ENCODE data around the gene FASTK.
A peak's percentile ranks its signal among the peaks of the same experiment; 100 is the strongest.
"Not testable (repeated sequence)": the region's sequence is repeated elsewhere in the genome, so short reads cannot be mapped to it uniquely, and the experiment has no call there.

Gene FASTK

GRCh38 chr7:151028948-151029501 is 51.6 kb downstream of the FASTK start:
- DNase-seq (ENCODE audit: low read depth) = no peak
- TF ChIP-seq, protein P1, sequence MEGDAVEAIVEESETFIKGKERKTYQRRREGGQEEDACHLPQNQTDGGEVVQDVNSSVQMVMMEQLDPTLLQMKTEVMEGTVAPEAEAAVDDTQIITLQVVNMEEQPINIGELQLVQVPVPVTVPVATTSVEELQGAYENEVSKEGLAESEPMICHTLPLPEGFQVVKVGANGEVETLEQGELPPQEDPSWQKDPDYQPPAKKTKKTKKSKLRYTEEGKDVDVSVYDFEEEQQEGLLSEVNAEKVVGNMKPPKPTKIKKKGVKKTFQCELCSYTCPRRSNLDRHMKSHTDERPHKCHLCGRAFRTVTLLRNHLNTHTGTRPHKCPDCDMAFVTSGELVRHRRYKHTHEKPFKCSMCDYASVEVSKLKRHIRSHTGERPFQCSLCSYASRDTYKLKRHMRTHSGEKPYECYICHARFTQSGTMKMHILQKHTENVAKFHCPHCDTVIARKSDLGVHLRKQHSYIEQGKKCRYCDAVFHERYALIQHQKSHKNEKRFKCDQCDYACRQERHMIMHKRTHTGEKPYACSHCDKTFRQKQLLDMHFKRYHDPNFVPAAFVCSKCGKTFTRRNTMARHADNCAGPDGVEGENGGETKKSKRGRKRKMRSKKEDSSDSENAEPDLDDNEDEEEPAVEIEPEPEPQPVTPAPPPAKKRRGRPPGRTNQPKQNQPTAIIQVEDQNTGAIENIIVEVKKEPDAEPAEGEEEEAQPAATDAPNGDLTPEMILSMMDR (conservative IDR thresholded peaks at IDR 0.05; ENCODE audit: low read length) = no peak
- peak overlapping the region; percentile 88 for H3K4me3 ChIP-seq (ENCODE audit: low read length)

GRCh38 chr7:151028131-151028947 is 52.3 kb downstream of the FASTK start, which contains the start of gene ABCB8:
Gene ABCB8 (plus strand): TSS chr7:151028450. CDS start chr7:151028516, 66 bp downstream.
- H3K4me3 ChIP-seq (ENCODE audit: low read length) = peak within 1 kb of the TSS; percentile 88
- TF ChIP-seq, protein P1 (conservative IDR thresholded peaks at IDR 0.05; ENCODE audit: low read length) = peak; percentile 47
- peak; percentile 98 for DNase-seq (ENCODE audit: low read depth)

DNA sequence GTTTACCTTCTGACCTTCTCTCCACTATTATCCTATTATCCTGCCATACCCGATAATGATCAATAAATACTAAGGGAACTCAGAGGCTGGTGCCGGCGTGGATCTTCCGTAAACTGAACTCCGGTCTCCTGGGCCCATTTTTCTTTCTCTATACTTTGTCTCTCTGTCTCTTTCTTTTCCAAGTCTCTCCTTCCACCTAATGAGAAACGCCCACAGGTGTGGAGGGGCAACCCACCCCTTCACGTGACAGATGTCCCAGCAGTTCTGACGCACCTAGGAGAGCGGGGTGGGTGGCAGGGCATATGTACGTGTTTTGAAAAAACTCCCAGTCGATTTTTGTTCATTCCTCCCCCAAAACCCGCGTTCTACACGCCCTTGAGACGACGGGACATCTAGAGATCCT is 52.9 kb downstream of the FASTK start:
- peak overlapping the region; percentile 60 for H3K4me3 ChIP-seq (ENCODE audit: low read length)
- not testable (repeated sequence) for DNase-seq (ENCODE audit: low read depth)

DNA sequence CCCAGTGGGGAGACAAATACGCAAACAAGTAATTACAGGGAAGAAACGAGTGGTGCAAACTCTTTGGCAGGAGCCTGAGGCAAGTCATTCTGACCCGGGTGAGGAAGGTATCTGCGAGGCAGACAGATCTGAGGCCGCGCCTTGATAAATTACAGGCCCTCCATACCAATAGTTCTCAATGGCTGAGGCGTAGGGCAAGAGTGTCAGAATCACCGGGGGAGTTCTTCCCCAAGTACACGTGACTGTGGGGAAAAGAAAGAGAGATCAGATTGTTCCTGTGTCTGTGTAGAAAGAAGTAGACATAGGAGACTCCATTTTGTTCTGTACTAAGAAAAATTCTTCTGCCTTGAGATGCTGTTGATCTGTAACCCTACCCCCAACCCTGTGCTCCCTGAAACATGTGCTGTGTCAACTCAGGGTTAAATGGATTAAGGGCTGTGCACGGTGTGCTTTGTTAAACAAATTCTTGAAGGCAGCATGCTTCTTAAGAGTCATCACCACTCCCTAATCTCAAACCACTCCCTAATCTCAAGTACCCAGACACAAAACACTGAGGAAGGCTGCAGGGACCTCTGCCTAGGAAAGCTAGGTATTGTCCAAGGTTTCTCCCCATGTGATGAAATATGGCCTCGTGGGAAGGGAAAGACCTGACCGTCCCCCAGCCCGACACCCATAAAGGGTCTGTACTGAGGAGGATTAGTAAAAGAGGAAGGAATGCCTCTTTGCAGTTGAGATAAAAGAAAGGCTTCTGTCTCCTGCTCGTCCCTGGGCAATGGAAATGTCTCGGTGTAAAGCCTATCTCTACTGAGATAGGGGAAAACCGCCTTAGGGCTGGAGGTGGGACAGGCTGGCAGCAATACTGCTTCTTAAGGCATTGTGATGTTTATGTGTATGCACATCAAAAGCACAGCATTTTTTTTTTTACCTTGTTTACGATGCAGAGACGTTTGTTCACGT is 53.6 kb downstream of the FASTK start:
- not testable (repeated sequence) for DNase-seq (ENCODE audit: low read depth); H3K4me3 ChIP-seq (ENCODE audit: low read length)

Measured in AG10803 (cell line).